NT2/D1 (cell line): ENCODE data around the gene ELF1.
"Not testable (repeated sequence)": the region's sequence is repeated elsewhere in the genome, so short reads cannot be mapped to it uniquely, and the experiment has no call there.

Source experiments
- DNase-seq: peaks from one replicate; pipeline ENCODE4 v3.0.0-alpha.2; 2011; ENCODE audit warnings: low read depth, low spot score
- H3K27me3 ChIP-seq: 2 replicates; pipeline ENCODE4 v1.6.0; 2011; ENCODE audit warnings: mild to moderate bottlenecking; ENCODE audit not compliant: insufficient read length, insufficient read depth
- H3K36me3 ChIP-seq: 2 replicates; pipeline ENCODE4 v1.6.1; 2011; ENCODE audit warnings: mild to moderate bottlenecking, low read length, mixed read lengths; ENCODE audit not compliant: insufficient read depth, insufficient read length
- H3K4me1 ChIP-seq: 2 replicates; pipeline ENCODE4 v1.5.1; 2011; ENCODE audit not compliant: insufficient read depth, insufficient read length
- H3K4me3 ChIP-seq: 2 replicates; pipeline ENCODE4 v1.5.1; 2011; ENCODE audit warnings: low read depth; ENCODE audit not compliant: insufficient read length
- H3K9ac ChIP-seq: 2 replicates; pipeline ENCODE4 v1.6.0; 2011; ENCODE audit warnings: low read depth; ENCODE audit not compliant: insufficient read length
- H3K9me3 ChIP-seq: 2 replicates; pipeline ENCODE4 v1.5.1; 2011; ENCODE audit warnings: mild to moderate bottlenecking, low read length; ENCODE audit not compliant: insufficient read depth
- SUZ12 ChIP-seq: IDR thresholded peaks from 2 replicates; pipeline ENCODE4 v1.6.1; 2011; ENCODE audit not compliant: insufficient read length, insufficient read depth; ENCODE audit errors: extremely low read depth
- YY1 ChIP-seq: IDR thresholded peaks from 2 replicates; pipeline ENCODE4 v1.6.1; 2011; ENCODE audit not compliant: insufficient read length, insufficient read depth
- ZNF274 ChIP-seq: IDR thresholded peaks from 2 replicates; pipeline ENCODE4 v1.6.1; 2011; ENCODE audit warnings: mild to moderate bottlenecking, low read depth, low read length

The ELF1 gene

GRCh38 chr13:40910324-40911050, 108.6 kb downstream of the ELF1 start:
- TF ChIP-seq SUZ12: no peak
- no peak for TF ChIP-seq ZNF274
- no peak for TF ChIP-seq YY1
- H3K36me3 ChIP-seq: no peaks in the 10 kb centered on the region
- H3K4me3 ChIP-seq: no peak overlapping the region
- H3K27me3 ChIP-seq: no peaks in the 10 kb centered on the region
- no peaks in the 10 kb centered on the region for H3K4me1 ChIP-seq
- H3K9me3 ChIP-seq: no peaks in the 10 kb centered on the region
- H3K9ac ChIP-seq: no peak overlapping the region
- no peak for DNase-seq

- DNase-seq, H3K4me3 ChIP-seq: not testable (repeated sequence)
These were observed 109.4 kb downstream of the ELF1 start for GRCh38 chr13:40909541-40910200.

GRCh38 chr13:40908546-40908945, 110.6 kb downstream of the ELF1 start:
- no peak for DNase-seq
- TF ChIP-seq SUZ12 (no peak), ZNF274 (no peak), YY1 (no peak)
- H3K27me3 ChIP-seq: no peaks in the 10 kb centered on the region
- no peak overlapping the region for H3K9ac ChIP-seq
- no peaks in the 10 kb centered on the region for H3K36me3 ChIP-seq
- H3K9me3 ChIP-seq: no peaks in the 10 kb centered on the region
- H3K4me1 ChIP-seq: no peaks in the 10 kb centered on the region
- H3K4me3 ChIP-seq: no peak overlapping the region

More at GRCh38 chr13:40909541-40910200, 109.4 kb downstream of the ELF1 start:
- H3K4me1 ChIP-seq, H3K36me3 ChIP-seq, H3K9me3 ChIP-seq, H3K27me3 ChIP-seq, H3K9ac ChIP-seq: not testable (repeated sequence)

GRCh38 chr13:40901032-40901431, 118.1 kb downstream of the ELF1 start:
- H3K4me3 ChIP-seq, H3K9me3 ChIP-seq, H3K9ac ChIP-seq, DNase-seq, H3K4me1 ChIP-seq, H3K27me3 ChIP-seq, H3K36me3 ChIP-seq: not testable (repeated sequence)

GRCh38 chr13:40900568-40900967, 118.5 kb downstream of the ELF1 start:
- not testable (repeated sequence) for H3K9ac ChIP-seq, H3K9me3 ChIP-seq, H3K4me3 ChIP-seq, H3K36me3 ChIP-seq, DNase-seq, H3K4me1 ChIP-seq, H3K27me3 ChIP-seq

- no peak for DNase-seq
- Histone ChIP-seq H3K4me1 (no peaks in the 10 kb centered on the region), H3K9me3 (no peaks in the 10 kb centered on the region), H3K4me3 (no peak overlapping the region), H3K36me3 (no peaks in the 10 kb centered on the region), H3K9ac (no peak overlapping the region), H3K27me3 (no peaks in the 10 kb centered on the region)
- TF ChIP-seq SUZ12 (no peak), ZNF274 (no peak), YY1 (no peak)
These were observed 122.1 kb downstream of the ELF1 start for GRCh38 chr13:40897053-40897452.

GRCh38 chr13:40895227-40896184, 123.6 kb downstream of the ELF1 start:
- Histone ChIP-seq H3K36me3 (no peaks in the 10 kb centered on the region), H3K27me3 (no peaks in the 10 kb centered on the region), H3K4me1 (no peaks in the 10 kb centered on the region), H3K9me3 (no peaks in the 10 kb centered on the region), H3K4me3 (no peak overlapping the region), H3K9ac (no peak overlapping the region)
- no peak for DNase-seq
- TF ChIP-seq SUZ12 (no peak), ZNF274 (no peak), YY1 (no peak)

GRCh38 chr13:40893573-40893972, 125.5 kb downstream of the ELF1 start:
- not testable (repeated sequence) for H3K4me3 ChIP-seq, H3K9me3 ChIP-seq, H3K36me3 ChIP-seq, H3K27me3 ChIP-seq, H3K9ac ChIP-seq, DNase-seq, H3K4me1 ChIP-seq
